HepG2 (cell line): ENCODE measurements around the gene C19orf73. TPM values are rescaled to one million over a fixed set of nuclear protein-coding genes. Genes with fewer than 3 reads are reported as not detected.

Experiments used
- ATRX ChIP-seq: sonication (generic); formaldehyde crosslinking; IDR thresholded peaks from 2 replicates; pipeline ENCODE4 v1.4.0; 2020; ENCODE audit warnings: missing genetic modification reagents, borderline replicate concordance
- BRF2 ChIP-seq: sonication (generic); formaldehyde crosslinking; IDR thresholded peaks from 2 replicates; pipeline ENCODE4 v1.8.1; 2022; ENCODE audit warnings: mild to moderate bottlenecking, missing genetic modification reagents
- ISX ChIP-seq: sonication (generic); formaldehyde crosslinking; conservative IDR thresholded peaks from 2 replicates; pipeline ENCODE4 v1.5.0; 2020; ENCODE audit warnings: missing genetic modification reagents
- MBNL3 ChIP-seq: fragments of 250-450 bp; sonication (Bioruptor Pico); conservative IDR thresholded peaks from 2 replicates; pipeline ENCODE4 v1.8.0; 2022; ENCODE audit warnings: mild to moderate bottlenecking, inconsistent platforms
- MNT ChIP-seq: fragments of 450-650 bp; IDR thresholded peaks from 2 replicates; pipeline ENCODE4 v1.6.1; 2016
- MYPOP ChIP-seq: sonication (generic); formaldehyde crosslinking; IDR thresholded peaks from 2 replicates; pipeline ENCODE4 v1.8.1; 2023; ENCODE audit warnings: mild to moderate bottlenecking, moderate library complexity, missing genetic modification reagents
- NFRKB ChIP-seq: fragments of 450-650 bp; IDR thresholded peaks from 2 replicates; pipeline ENCODE4 v1.6.1; 2017
- PCBP2 ChIP-seq: fragments of 200-400 bp; formaldehyde crosslinking; optimal IDR thresholded peaks from 2 replicates; pipeline ENCODE3; 2018; ENCODE audit warnings: low read length, low read depth; ENCODE audit not compliant: poor library complexity, severe bottlenecking
- SCMH1 ChIP-seq: sonication (generic); formaldehyde crosslinking; IDR thresholded peaks from 2 replicates; pipeline ENCODE4 v1.9.0; 2021; ENCODE audit warnings: missing genetic modification reagents, mild to moderate bottlenecking, borderline replicate concordance
- TIGD3 ChIP-seq: sonication (generic); formaldehyde crosslinking; IDR thresholded peaks from 2 replicates; pipeline ENCODE4 v1.5.1; 2020; ENCODE audit warnings: mild to moderate bottlenecking, missing genetic modification reagents, borderline replicate concordance
- YEATS4 ChIP-seq: sonication (generic); formaldehyde crosslinking; IDR thresholded peaks from 2 replicates; pipeline ENCODE4 v1.4.0; 2020; ENCODE audit warnings: missing genetic modification reagents, borderline replicate concordance
- ZBTB38 ChIP-seq: sonication (generic); formaldehyde crosslinking; IDR thresholded peaks from 2 replicates; pipeline ENCODE4 v1.5.1; 2020; ENCODE audit warnings: mild to moderate bottlenecking, missing genetic modification reagents
- ZFAT ChIP-seq: sonication (generic); formaldehyde crosslinking; conservative IDR thresholded peaks from 2 replicates; pipeline ENCODE4 v1.8.1; 2023; ENCODE audit warnings: missing genetic modification reagents, inconsistent platforms
- ZFP1 ChIP-seq: IDR thresholded peaks from 2 replicates; pipeline ENCODE4 v1.6.1; 2016
- ZFY ChIP-seq: sonication (generic); formaldehyde crosslinking; IDR thresholded peaks from 2 replicates; pipeline ENCODE4 v1.4.0; 2020; ENCODE audit warnings: missing genetic modification reagents
- ZGPAT ChIP-seq: IDR thresholded peaks from 2 replicates; pipeline ENCODE4 v1.6.1; 2016; ENCODE audit warnings: mild to moderate bottlenecking
- ZNF296 ChIP-seq: sonication (generic); formaldehyde crosslinking; conservative IDR thresholded peaks from 2 replicates; pipeline ENCODE4 v1.5.0; 2020; ENCODE audit warnings: mild to moderate bottlenecking, missing genetic modification reagents
- ZNF510 ChIP-seq: sonication (generic); formaldehyde crosslinking; IDR thresholded peaks from 2 replicates; pipeline ENCODE4 v1.4.0; 2020; ENCODE audit warnings: low read depth, mild to moderate bottlenecking, missing genetic modification reagents
- ZNF530 ChIP-seq: sonication (generic); formaldehyde crosslinking; IDR thresholded peaks from 2 replicates; pipeline ENCODE4 v1.5.0; 2020; ENCODE audit warnings: low read depth, mild to moderate bottlenecking, missing genetic modification reagents
- ZNF766 ChIP-seq: sonication (generic); formaldehyde crosslinking; IDR thresholded peaks from 2 replicates; pipeline ENCODE4 v1.5.0; 2020; ENCODE audit warnings: missing genetic modification reagents, borderline replicate concordance
- polyA plus RNA-seq, 8 experiments: library from polyadenylated mRNA; depleted of rRNA in 3 of 8; stranded (reverse) in 7 of 8; unstranded in 1 of 8; fragments of >200 nt; fragmentation: Illumina TruSeq in 4 of 8; extraction: Trizol in 4 of 8; gene quantifications; 2 replicates each; pipeline versions ENCODE4 v1.2.1 to v1.2.3, GENCODE V29; 2011 to 2016; ENCODE audit warnings: low read depth in 4 of 8, missing spikeins in 1 of 8, mixed read lengths in 1 of 8; ENCODE audit not compliant: insufficient read depth in 1 of 8
- total RNA-seq, 5 experiments: library from RNA; depleted of rRNA; stranded (reverse); fragments of >200 nt; fragmentation: Illumina TruSeq; extraction: Trizol; gene quantifications; 2 replicates each; pipeline ENCODE4 v1.2.3, GENCODE V29; 2016; ENCODE audit warnings: low read depth in 1 of 5
- TF ChIP-seq, protein P1 (sequence below): sonication (generic); formaldehyde crosslinking; IDR thresholded peaks from 2 replicates; pipeline ENCODE4 v1.5.0; 2020; ENCODE audit warnings: missing genetic modification reagents
- TF ChIP-seq, protein P2 (sequence below): sonication (generic); formaldehyde crosslinking; IDR thresholded peaks from 2 replicates; pipeline ENCODE4 v1.8.1; 2023; ENCODE audit warnings: missing genetic modification reagents, inconsistent platforms, borderline replicate concordance

Gene C19orf73
- total and polyA plus RNA-seq, 2 of the 13 experiments (the other 11 are each of a cell fraction or from before 2014, with no cell fraction given): 1.4 to 1.5 TPM

- TF ChIP-seq, protein P1, sequence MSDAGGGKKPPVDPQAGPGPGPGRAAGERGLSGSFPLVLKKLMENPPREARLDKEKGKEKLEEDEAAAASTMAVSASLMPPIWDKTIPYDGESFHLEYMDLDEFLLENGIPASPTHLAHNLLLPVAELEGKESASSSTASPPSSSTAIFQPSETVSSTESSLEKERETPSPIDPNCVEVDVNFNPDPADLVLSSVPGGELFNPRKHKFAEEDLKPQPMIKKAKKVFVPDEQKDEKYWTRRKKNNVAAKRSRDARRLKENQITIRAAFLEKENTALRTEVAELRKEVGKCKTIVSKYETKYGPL (CRISPR knock-in tag): no peak
- TF ChIP-seq ZGPAT (CRISPR knock-in tag): no peak; the same call in 1 of the 2 replicates
- TF ChIP-seq ZNF510 (CRISPR knock-in tag): no peak
- no peak for TF ChIP-seq MYPOP (CRISPR knock-in tag)
- TF ChIP-seq ISX (CRISPR knock-in tag): no peak
- no peak for TF ChIP-seq MBNL3 (CRISPR knock-in tag)
- TF ChIP-seq SCMH1: no peak
- TF ChIP-seq YEATS4: peak; percentile 39; the same call in 1 of the 2 replicates
- no peak for TF ChIP-seq ZFP1 (CRISPR knock-in tag)
- TF ChIP-seq TIGD3 (CRISPR knock-in tag): no peak
- no peak for TF ChIP-seq BRF2
- no peak for TF ChIP-seq MNT
- no peak for TF ChIP-seq ZNF530
- TF ChIP-seq PCBP2: no peak
- TF ChIP-seq ZNF766 (CRISPR knock-in tag): no peak
- no peak for TF ChIP-seq ATRX (CRISPR knock-in tag)
- TF ChIP-seq, protein P2, sequence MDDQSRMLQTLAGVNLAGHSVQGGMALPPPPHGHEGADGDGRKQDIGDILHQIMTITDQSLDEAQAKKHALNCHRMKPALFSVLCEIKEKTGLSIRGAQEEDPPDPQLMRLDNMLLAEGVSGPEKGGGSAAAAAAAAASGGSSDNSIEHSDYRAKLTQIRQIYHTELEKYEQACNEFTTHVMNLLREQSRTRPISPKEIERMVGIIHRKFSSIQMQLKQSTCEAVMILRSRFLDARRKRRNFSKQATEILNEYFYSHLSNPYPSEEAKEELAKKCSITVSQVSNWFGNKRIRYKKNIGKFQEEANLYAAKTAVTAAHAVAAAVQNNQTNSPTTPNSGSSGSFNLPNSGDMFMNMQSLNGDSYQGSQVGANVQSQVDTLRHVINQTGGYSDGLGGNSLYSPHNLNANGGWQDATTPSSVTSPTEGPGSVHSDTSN (CRISPR knock-in tag): no peak
- TF ChIP-seq ZBTB38 (CRISPR knock-in tag): no peak
- peak; percentile 79 for TF ChIP-seq ZFY (CRISPR knock-in tag)
- TF ChIP-seq ZFAT (CRISPR knock-in tag): no peak
- TF ChIP-seq ZNF296 (CRISPR knock-in tag): no peak
- no peak for TF ChIP-seq NFRKB
Measured at GRCh38 chr19:49125025-49125731, 6.2 kb upstream of the C19orf73 start (continued).
